HuH-7 (cell line): ENCODE results near the gene BTBD9.
"Not testable (repeated sequence)": the region's sequence is repeated elsewhere in the genome, so short reads cannot be mapped to it uniquely, and the experiment has no call there.

ENCODE experiments used
- DNase-seq: peaks from one replicate; pipeline ENCODE4 v3.0.0; 2011; ENCODE audit warnings: low spot score

Gene BTBD9

DNA sequence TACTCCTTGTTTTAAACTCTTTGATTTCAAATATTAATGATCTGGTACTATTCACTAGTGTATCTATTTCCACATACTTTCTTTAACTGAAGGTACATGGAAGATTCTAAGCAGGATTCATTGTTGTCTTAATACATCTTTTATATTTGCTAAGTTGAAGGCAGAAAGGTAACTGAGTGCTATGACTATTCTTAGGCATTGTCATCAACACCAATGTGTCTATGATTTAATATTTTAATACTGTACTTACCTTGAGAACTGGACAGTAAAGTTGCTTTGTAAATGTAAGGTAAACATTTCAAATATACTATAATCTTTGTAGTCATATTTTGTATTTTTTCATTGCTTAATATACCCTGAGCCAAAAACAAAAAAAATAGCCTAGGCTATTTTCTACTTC, 8.9 kb upstream of the BTBD9 start:
- no peak for DNase-seq

DNA sequence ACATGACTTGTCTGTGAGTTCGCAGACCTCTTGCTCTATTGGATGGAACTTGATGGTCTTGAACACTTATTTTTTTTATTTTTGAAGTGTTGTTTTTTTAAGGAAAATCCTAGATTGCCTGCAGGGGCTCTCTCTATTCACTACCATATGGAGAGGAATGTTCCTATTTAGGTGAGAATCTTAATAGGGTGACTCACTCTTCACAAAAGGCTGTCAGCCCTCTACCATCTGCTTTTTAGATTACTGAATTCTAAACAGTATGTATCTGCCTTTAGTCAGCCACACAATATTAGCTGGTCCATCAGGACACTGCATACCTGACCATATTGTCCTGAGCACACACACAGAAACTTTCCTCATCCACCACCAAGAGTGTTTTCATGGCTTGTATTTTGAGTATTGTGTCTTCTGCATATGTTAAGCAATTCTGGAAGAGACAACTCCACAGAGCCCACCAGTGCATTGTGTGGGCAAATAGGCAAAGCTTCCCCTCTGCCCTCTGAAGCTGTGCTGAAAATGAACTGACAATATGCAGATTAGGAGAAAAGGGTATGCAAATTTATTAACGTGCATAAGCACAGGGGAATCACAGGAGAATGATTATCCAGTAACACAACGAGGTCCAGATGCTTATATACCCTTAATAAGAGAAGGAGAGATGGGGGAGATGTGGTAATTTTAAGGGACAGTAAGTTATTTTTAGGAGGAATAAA, 6.6 kb upstream of the BTBD9 start:
- DNase-seq, result no peak

DNA sequence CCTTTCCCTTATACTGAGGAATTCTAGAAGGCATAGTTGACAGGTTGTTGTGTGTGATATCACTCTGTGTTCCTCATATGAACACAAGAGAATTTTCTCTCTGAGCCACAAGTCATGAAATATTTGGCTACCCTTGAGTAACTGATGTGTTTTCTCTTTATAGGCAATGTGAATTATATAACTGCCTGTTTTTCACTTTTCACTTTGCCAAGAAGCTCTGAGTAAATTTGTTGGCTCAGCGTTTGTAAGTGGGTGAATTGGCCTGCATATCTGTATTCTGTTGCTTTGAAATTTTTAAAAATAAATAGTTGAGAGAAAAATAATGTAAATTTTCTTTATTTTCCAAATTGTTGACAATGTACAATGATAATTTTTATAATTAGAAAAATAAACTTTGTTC, 5.2 kb upstream of the BTBD9 start:
- DNase-seq, result no peak

DNA sequence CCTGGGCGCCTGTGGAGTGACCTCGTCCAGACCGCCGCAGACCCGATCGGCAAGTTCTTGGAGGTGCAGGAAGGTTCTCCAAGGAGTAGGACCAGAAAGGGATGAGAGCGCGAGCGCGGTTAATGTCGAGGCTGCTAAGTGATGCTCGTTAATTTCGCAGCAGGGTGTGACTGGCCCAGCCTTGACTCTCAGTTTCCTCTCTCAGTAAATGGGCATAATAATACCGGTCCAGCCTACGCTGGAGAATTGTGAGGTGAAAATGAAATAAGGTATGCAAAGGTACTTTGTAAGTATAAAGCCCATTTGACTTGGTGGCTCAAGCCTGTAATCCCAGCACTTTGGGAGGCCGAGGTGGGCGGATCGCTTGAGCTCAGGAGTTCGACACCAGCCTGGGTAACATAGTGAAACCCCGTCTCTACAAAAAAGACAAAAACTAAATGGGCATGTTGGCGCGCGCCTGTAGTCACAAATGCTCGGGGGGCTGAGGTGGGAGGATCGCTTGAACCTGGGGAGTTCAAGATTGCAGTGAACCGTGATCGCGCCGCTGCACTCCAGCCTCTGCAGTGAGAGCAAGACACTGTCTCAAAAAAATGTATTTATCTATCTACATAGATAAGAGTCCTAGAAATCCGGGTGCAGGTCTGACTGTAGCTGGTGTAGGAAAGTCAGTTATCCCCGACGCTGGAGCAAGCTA, 634 bp upstream of the BTBD9 start:
- DNase-seq, result no peak

DNA sequence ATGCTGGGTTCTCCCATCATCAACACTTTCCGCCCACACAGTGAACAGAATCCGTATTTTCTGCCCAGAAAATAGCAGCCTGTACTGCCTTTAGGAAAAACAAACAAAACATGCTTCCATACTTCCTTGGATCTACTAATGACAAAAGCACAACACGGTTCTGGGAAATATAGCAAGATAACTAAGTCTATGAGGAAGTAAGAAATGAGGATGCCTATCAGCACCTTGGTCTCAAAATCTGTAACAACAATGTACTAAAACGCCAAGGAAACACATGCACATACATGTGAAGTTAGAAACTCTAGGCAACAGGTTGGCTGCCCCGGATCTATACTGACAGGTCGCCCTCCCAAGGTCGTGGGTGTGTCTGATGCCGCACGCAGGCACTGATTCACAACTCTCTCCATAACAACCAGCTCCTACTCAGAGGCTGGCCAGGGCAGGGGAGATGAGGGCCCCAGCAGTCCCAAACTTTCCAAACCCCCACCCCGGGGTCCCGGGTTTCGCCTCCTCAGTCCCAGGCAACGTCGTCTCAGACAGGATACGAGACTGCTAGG, 710 bp downstream of the BTBD9 start:
- DNase-seq, result peak; percentile 23

DNA sequence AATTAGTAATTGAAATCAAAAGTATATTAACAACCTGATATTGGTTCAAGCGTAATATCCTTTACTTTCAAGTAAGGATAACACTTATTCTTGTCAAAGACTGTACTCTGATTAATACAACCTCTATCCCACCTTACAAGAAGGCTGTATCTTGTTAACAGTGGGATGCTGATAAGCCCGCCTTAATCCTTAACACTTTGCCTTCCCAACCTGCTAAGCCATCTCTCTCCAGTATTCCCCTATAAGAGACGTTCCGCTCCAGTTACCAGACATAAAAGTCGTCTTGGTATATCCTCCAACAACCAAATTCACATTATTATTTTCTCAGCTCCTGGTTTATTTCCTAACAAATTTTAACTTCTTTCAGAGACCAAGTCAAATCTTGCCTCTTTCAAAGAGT, 2.0 kb downstream of the BTBD9 start:
- no peak for DNase-seq

DNA sequence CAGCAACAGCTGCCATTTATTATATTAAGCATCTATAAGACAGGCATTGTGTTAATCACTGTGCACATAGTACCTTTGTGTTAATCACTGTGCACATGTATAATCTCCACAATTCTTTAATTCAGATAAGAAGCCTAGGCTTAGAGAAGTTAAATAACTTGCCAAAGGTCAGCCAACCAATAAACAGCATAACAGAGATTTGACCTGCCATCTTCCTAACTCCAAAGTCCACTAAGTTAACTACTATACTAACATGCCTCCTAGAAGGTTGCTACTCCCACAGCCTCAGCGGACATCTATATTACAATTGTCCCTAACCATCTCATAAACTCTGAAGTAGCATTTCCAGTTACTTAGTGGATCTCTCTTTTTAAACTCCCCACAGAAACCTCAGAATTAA, 3.7 kb downstream of the BTBD9 start:
- DNase-seq, result no peak

DNA sequence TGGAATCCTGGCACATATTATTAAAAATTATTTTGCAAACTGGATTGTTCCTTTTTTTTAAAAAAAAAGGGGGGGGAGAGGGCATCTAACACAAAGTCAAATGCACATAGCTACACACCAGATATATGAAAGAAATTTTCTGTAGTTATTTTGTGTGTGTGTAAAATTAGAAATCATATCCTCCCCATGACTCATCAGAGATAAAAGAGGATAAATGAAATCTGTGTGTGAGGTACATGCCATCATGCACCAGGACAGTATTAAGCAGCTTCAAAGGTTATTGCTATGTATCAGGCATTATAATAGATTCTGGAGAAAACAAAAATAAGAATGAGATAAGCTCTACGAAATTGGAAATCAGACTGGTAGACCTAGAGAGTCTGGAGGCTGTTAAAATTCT, 5.2 kb downstream of the BTBD9 start:
- DNase-seq, result no peak

DNA sequence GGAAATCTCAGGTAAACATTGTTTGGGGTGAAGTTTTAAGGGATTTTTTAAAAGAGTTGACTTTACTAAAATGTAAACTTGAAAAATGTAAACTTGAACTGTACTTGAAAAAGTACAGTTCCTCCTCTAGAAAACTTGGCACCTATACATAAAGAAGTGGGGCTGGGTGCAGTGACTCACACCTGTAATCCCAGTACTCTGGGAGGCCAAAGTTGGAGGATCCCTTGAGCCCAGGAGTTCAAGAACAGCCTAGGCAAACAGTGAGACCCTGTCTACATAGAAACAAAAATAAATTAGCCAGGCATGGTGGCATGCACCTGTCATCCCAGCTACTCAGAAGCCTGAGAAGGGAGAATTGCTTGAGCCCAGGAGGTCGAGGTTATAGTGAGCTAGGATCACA, 7.2 kb downstream of the BTBD9 start:
- no peak for DNase-seq

DNA sequence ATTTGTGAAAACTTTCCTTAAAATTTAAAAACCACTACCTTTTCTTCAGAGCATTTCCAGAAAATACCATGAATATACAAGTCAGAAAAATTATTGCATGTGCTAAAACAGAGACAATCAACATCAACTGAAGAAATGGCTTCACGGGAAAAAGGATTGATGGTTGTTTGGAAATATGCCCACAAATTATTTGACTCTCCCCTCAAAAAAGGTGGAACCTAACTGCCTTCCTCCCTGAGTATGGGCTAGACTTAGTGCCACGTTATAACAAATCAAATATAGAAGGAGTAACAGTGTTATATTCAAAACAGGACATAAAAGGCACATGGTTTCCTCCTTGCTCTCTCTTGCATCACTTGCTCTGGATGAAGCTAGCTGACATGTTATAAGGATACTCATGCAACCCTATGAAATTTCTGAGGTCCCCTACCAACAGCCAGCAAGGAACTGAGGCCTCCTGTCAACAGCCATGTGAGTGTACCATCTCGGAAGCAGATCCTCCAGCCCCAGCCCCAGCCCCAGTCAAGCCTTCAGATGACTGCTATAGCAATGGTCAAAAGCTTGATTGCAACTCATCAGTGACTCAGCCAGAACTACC, 8.4 kb downstream of the BTBD9 start:
- DNase-seq, result no peak

DNA sequence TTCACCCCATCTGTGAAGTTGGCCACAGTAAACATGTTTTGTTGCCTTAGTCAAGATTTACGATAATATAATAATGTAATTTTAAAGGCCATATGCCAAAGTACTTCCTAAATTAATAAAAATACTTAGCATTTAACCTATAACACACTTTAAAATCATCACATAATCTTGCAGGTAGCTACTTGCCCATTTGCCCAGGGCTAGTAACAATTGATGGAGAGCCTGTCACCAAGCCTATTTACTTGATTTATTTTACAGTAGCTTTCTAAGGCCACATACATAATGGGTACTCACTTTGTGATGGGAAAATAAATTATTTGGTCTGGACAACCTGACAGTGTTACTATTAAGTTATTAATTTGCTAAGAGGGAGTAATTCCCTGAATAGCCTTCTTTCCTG, 14.5 kb downstream of the BTBD9 start:
- no peak for DNase-seq

DNA sequence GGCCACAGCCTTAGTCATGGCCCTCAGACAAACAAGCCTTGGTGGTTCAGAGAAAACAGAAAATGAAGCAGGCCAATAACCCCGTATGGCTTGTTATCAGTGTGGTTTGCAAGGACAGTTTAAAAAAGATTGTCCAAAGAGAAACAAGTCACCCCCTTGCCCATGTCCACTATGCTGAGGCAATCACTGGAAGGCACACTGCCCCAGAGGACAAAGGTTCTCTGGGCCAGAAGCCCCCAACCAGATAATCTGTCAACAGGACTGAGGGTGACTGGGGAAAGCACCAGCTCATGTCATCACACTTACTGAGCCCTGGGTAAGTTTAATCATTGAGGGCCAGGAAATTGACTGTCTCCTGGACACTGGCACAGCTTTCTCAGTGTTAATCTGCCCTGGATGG, 20.4 kb downstream of the BTBD9 start:
- DNase-seq, result not testable (repeated sequence)

DNA sequence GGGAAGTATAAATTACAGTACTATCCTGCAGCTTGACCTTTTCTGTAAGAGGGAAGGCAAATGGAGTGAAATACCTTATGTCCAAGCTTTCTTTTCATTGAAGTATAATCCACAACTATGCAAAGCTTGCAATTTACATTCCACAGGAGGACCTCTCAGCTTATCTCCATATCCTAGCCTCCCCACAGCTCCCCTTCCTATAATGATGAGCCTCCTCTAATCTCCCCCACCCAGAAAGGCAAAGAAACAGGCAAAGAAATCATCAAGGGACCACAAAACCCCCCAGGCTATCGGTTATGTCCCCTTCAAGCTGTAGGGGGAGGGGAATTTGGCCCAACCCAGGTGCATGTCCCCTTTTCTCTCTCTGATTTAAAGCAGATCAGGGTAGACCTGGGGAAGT, 21.4 kb downstream of the BTBD9 start:
- not testable (repeated sequence) for DNase-seq

DNA sequence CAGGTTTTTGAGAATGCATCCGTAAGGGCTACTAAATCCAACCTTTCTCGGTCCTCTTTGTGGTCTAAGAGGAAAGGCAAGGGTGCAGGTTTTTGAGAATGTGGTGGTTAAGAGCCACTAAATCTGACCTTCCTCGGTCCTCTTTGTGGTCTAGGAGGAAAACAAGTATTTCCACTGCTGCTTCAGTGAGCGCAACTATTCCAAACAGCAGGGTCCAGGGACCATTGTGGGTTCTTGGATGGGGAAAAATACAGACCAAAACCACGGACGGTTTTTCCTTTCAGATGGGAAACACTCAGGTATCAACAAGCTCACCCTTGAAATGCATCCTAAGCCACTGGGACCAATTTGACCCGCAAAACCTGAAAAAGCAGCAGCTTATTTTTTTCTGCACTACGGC, 21.9 kb downstream of the BTBD9 start:
- DNase-seq, result no peak

DNA sequence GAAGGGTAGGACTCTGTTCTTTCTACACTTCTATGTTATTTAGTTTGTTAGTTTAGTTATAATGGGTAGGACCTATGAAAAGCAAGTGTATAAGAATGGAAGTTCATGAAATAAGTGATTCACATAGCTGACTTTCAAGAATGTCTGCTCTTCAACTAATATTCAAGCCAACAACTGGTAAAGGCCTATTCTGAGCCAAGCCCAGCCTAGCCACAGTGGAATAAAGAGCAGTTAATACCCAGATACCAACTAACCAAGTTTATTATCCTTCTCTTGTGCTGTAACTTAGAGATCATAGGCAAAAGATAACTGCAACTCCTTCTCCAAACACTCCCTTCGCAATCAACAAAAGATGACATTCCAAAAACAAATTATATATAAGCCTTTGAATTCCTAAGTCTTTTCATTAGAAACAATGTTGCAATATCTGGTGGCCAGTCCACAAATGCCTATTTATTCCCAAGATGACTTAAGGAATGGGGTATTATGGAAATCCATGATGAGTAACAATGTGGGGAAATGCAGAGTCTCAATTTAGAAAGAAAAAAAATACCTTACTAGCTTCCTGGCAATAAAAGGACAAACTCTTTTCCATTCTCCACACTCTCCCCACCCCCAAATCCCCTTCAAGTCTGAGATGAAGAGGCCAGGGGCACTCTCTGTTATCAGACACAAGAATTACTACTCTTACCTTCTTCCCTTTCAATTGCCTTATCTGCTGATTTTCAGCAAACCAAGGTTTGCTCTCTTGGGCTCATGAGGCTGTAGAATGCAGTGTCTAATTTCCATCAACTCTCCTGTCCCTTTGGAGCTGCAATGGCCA, 27.4 kb downstream of the BTBD9 start:
- no peak for DNase-seq

DNA sequence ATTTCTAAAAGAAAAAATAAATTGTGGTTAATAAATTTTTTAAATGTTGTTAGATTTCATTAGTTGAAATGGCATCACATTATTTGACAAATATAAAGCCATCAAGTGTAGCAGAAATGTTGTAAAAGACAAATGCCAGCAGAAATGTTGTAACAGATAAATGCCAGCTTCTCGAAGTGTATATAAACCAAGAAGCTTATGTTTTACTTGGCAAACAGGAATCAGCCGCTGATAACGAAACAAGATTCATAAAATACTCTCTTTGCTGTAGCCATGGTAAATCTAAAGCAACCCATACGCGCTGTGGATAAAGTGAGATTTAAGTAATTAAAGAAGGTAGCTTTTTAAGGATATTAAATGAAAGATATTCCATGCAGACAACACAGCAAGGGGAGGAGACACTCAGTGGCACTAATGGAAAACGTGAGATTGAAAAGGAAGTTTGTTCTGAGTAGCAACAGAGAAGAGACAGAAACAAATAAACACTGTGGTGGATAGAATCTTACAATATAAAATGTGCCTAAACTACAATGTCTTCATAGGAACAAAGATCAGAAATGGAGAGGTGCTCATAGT, 29.6 kb downstream of the BTBD9 start:
- DNase-seq, result no peak

DNA sequence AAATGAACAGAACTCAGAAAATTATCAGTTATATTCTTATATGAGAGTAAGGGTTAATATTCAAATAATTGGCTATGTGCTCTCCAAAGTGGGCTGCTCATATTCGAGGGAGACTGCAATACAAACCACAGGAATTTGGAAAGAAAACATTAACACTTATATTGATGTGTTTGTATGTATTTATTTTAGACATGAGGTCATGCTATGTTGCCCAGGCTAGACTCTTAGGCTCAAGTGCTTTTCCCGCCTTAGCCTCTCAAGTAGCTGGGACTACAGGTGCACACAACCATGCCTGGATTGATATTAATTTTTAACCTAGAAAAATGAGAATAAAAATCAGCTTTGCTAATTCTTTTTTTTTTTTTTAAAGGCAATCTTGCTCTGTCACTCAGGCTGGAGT, 35.0 kb downstream of the BTBD9 start:
- no peak for DNase-seq

DNA sequence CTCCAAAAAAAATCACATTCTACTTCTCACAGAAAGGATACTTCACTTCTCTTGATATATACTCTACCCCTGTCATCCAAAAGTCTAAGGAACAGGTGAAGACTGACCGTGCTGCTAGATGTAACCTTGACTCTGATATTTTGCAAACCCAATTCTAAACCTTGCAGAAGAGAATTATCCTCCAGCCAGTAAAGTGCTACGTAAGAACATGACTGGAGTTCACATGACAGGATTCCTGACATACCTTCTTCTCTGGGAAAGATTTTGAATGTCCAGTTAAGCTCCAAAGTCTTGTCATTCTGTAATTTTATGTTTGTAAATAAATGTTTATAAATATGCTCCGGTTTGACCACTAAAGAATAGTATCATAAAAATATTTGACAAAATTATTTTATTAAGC, 35.8 kb downstream of the BTBD9 start:
- DNase-seq, result no peak

DNA sequence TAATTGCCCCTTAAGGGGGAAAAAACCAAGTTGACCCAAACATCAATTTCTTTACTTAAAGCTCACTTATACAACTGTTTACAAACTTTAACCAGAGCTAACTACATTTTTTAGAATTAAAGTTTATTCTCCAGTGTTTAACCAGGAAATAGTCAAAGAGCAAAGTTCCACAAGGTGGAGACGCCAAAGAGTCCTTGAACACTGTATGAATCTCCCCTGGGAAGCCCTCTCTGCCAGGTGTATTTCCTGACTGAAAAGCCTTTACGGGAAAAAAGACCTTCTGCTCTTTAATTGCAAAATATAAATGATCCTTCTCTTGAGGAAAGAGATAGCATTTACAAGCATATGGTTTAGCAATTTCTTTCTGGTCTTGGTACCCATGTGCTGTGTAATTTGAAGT, 36.2 kb downstream of the BTBD9 start:
- no peak for DNase-seq

DNA sequence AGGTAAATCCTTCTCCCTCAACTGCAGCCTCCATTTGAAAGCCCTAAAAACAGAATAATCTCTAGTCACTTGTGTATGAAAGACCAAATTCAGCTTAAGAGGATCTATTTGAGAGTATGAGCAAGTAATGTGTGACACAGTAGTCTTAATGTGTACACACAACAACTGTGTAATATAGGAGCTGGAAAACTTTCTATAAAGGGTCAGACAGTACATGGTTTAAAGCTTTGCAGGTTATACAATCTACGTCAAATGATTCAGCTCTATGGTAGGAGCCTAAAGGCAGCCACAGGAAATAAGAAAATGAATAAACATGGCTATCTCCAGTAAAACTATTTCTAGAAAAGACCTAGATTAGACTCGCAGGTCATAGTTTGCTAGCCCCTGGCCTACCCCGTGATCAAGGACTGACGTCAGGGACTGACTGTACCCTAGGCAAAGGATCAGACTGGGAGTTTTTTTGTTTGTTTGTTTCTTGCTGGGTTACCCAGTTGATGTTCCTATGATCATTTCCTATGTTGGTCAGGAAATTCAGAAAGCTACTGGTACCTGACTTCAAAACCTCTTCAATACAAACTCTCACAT, 39.7 kb downstream of the BTBD9 start:
- no peak for DNase-seq

DNA sequence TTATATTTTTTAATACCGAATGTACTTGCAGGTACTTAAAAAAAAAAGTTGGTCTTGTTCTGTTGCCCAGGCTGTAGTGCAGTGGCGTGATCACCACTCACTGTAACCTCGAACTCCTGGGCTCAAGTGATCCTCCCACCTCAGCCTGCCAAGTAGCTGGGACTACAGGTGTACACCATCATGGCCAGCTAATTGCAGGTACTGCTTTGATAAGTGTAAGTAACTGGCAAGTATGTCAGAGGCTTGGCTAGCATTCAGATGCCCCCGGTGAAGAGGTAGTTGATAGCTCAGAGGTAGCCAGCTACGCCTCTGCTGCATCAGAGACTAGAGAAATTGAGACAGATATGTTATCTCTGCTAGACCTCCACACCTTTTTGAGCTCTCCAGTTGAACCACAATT, 40.5 kb downstream of the BTBD9 start:
- no peak for DNase-seq
